ENCODE data around the gene ETV2.
"Not testable (repeated sequence)": the region's sequence is repeated elsewhere in the genome, so short reads cannot be mapped to it uniquely, and the experiment has no call there.

The ETV2 gene

DNA sequence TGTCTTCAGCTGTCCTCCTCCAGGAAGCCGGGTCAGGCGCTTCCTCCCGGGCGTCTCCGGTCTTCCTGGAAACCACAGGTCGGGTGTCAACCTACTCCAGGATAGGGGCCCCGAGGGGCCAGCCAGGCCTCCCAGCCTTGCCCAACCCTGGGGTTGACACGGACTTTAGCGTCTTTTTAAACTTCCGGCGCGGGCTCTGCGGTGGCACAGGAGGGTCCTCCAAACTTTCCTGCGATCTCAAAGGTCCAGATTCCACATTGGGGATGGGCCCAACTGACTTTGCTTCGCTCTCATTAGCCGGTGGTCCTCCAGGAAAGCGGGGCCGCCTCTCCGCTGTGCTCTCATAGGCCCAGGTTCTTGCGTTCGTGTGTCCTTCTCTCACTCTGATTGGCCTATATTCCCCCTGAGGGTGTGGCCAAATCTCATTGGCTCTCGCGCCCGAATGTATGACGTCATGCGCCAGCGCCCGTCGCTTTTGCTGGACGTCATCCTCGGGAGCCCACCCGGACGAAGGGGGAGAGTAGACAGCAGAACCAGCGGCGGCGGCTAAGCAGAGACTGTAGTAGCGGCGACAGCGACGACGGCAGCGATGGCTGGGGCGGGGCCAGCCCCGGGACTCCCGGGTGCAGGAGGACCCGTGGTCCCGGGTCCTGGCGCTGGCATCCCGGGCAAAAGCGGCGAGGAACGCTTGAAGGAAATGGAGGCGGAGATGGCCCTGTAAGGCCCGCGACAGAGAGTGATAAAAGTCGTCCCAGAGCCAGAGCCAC, 12.8 kb upstream of the ETV2 start, which contains the start of gene RBM42:
Gene RBM42, plus strand, starts transcription at position 472 of the 767 bp plus-strand sequence. Its CDS starts 118 bp downstream, at position 590.
- DNase-seq = peak; percentile 97

DNA sequence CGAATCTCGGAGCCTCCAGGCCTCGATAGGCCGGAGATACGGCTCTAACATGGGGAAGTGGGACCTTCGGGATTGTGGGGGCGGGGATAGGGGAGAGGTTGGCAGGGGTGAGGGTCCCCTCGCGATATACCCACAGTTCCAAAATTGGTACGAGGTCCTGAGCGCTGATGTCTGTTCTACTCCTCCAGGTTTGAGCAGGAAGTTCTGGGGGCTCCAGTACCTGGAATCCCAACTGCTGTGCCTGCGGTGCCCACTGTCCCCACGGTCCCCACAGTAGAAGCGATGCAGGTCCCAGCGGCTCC, 12.3 kb upstream of the ETV2 start:
- no peak for DNase-seq

DNA sequence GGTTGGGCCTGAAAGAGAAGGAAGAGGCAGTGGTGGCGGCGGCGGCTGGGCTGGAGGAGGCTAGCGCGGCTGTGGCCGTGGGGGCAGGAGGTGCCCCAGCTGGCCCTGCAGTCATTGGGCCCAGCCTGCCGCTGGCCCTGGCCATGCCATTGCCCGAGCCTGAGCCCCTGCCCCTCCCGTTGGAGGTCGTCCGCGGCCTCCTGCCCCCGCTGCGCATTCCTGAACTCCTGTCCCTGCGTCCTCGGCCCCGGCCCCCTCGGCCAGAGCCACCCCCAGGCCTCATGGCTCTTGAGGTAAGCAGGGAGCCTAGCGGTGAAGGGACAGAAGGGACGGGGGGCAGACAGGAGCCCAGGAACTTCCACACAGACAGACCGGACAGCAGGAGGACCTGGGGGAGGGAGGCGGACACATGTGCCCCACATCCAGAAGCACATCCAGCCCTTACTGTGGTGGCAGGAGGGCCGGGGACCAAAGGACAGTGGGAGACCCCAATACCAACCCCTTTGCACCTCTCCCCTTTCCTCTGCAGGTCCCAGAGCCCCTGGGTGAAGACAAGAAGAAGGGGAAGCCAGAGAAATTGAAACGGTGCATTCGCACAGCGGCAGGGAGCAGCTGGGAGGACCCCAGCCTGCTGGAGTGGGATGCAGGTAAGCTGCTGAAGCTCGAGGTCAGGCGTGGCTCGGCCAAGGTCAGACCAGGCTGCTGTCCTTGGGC, 7.7 kb upstream of the ETV2 start:
- no peak for DNase-seq

DNA sequence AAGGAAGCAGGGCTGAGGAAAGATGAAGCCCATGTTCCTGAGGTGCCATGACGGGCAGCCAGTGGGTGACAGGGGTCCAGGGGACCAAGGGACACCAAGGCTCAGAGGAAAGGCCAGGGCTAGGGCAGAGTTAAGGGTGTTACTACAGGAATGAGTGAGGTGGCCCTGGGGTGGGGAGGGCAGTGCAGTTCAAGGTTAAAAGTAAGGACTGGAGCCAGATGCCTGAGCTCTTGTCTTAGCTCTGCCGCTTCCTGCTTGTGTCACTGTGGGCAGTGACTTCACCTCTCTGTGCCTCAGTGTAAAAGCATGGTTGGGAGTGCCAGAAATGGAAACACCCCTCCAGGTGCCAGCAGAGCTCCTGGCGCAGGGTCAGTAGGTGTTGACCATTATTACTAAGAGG, 4.9 kb upstream of the ETV2 start:
- no peak for DNase-seq

DNA sequence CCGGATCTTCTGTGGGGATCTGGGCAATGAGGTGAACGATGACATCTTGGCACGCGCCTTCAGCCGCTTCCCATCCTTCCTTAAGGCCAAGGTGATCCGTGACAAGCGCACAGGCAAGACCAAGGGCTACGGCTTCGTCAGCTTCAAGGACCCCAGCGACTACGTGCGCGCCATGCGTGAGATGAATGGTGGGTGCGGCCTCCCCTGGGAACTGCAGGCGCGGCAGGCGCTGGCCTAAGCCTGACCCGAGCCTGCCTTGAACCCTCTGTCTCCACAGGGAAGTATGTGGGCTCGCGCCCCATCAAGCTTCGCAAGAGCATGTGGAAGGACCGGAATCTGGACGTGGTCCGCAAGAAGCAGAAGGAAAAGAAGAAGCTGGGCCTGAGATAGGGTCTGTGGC, 4.4 kb upstream of the ETV2 start:
- no peak for DNase-seq

DNA sequence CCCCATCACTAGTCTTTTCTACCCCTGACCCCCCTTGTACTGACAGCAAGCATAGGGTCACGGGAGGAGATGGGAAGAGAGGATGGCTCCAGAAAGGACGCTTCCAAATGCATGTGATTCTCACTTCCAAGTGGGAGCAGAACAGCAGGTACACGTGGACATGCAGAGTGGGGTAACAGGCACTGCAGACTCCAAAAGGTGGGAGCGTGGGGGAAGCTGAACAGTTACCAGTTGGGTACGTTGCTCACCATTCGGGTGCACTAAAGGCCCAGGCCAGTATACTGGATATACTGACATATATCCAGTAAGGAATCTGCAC, 2.3 kb upstream of the ETV2 start:
- DNase-seq = no peak

DNA sequence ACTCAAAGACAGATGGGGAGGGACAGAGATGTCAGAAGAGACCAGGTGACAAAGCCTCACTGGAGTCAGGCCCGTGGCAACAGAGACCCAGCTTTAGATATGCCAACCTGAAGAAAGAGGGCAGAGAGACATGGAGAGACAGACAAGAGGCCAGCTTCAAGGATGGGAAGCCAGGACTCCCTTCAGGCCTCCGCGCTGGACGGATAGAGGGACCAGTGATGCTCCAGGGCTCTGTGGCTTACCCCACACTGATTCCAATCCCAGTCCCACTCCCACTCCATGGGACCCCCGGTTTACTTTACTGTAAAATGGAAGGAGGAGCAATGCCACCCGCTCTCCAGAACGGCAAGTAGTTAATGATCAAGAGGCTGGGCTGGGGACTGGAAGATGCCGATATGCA, 1.7 kb upstream of the ETV2 start:
- DNase-seq = no peak

DNA sequence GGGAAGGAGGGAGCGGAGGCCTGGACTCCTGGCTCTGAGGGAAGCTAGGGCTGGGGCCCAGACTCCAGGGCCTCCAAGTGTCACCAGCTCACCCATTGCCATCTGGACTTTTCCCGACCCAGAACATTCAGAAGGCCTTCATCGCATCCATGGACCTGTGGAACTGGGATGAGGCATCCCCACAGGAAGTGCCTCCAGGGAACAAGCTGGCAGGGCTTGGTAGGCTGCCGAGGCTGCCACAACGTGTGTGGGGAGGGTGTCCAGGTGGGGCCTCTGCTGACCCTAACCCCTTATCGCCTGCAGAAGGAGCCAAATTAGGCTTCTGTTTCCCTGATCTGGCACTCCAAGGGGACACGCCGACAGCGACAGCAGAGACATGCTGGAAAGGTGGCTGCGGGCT, 767 bp downstream of the ETV2 start:
- DNase-seq = no peak

DNA sequence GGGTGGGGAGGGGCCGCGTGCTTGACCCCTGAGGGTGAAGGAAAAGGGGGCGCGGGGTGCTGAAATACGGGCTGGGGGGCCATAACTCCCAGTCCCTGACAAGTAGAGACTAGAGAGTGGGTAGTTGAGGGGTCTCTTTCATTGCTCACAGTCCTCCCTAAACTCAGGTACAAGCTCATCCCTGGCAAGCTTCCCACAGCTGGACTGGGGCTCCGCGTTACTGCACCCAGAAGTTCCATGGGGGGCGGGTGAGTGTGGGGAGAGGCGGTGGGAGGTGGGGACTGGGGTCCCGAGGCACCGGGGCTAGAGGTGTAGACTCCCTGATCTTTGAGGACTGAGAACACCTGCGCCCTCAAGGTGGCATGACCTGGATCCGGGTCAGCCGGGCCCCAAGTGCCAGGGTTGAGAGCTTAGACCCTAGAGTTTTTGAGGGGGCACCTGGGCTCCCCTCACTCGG, 1.3 kb downstream of the ETV2 start:
- DNase-seq = no peak

DNA sequence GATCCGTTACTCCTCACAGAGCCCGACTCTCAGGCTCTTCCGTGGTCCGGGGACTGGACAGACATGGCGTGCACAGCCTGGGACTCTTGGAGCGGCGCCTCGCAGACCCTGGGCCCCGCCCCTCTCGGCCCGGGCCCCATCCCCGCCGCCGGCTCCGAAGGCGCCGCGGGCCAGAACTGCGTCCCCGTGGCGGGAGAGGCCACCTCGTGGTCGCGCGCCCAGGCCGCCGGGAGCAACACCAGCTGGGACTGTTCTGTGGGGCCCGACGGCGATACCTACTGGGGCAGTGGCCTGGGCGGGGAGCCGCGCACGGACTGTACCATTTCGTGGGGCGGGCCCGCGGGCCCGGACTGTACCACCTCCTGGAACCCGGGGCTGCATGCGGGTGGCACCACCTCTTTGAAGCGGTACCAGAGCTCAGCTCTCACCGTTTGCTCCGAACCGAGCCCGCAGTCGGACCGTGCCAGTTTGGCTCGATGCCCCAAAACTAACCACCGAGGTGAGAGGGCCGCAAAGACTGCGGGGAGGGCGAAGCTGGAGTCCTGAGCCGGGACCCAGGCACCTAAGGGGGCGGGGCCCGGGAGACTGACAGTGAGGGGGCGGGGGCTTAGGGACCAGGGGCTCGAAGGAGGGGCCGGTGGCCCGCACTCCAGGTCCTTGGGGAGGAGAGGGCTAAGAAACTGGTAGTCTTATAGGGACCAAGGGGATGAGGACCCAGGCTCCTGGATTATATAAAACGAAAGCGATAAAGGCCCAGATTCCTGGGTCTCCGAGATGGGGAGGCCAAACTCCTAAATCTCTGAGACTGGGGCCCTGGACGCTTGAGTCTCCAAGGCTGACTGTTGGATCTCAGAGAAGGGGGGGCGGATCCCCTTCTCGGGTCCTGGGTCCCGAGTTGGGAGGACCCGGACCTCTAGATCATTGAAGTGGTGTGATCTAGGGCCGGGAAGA, 2.0 kb downstream of the ETV2 start:
- DNase-seq = peak; percentile 78

DNA sequence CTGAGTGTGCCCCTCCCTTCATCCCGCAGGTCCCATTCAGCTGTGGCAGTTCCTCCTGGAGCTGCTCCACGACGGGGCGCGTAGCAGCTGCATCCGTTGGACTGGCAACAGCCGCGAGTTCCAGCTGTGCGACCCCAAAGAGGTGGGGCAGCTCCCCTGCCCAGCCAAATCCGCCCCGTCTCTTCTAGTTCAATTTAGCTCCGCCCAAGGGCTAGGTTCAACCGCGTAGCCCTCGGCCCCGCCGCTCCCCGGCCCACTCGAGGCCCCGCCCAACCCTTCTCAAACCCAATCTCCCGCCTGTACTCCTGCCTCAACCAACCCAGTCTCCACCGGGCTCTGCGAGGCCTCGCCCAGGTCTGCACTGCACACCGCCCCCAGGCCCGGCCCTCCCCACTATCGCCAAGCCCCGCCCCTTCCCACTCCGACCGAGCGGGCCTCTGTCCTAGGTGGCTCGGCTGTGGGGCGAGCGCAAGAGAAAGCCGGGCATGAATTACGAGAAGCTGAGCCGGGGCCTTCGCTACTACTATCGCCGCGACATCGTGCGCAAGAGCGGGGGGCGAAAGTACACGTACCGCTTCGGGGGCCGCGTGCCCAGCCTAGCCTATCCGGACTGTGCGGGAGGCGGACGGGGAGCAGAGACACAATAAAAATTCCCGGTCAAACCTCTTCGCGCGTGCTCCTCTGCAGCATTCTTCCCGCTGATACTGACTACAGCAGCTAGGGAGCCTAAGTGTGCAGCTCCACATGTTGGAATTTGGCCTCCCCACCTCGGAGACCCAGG, 2.9 kb downstream of the ETV2 start:
- peak; percentile 98 for DNase-seq

DNA sequence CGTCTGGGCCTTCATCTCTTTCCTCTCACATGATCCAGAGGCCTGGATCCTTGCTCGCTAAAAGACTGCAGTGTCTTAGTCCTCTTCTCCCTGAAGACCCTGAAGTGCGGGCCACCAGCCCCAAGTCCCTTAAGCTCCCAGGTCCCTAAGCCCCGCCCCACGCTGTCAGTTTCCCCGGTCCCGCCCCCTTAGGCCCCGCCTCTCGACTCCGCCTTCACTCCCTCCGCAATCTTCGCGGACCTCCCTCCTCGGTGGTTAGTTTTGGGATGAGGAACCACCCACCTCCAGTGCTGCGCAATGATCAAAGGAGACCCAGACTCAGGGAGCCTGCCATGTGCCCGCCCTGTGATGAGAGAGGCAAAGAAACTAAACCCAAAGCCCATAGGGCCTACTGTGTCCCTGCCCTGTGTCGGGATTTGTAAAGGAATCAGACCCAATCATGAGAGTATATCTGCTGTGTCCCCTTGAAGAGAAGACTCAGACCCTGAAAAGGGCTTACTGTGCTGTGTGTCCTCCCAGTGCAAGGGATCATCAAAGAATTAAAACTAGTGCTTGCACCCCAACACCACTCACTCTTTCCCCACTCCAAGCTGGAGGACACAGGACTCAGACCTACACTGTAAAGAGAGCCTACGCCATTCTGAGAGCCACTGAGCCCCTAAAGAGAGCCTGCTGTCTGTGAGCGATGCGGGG, 3.6 kb downstream of the ETV2 start:
- DNase-seq = peak; percentile 85

DNA sequence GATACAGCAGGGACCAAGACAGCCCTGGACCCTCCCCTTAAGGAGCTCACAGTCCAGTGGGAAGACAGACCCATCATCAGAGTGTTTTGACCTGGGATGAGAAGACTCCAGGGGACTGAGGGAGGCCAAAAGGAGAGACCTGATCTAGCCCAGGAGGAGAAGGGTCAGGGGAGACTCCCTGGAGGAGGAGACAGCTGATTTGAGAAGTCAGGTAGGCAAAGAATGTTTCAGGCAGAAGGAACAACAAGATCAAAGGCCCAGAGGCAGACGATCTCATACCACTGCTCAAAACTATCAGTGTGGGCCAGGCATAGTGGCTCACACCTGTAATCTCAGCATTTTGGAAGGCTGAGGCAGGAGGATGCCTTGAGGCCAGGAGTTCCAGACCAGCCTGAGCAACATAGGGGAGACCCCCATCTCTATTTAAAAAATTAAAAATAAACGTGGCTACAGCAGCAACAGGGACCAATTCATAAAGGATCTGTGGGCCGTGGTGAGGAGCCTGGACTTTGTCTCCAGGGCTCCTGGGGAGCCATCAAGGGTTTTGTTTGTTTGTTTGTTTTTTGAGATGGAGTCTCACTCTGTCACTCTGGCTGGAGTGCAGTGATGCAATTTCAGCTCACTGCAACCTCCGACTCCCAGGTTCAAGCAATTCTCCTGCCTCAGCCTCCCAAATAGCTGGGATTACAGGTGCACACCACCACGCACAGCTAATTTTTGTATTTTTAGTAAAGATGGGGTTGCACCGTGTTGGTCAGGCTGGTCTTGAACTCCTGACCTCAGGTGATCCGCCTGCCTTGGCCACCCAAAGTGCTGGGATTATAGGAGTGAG, 4.4 kb downstream of the ETV2 start:
- no peak for DNase-seq

DNA sequence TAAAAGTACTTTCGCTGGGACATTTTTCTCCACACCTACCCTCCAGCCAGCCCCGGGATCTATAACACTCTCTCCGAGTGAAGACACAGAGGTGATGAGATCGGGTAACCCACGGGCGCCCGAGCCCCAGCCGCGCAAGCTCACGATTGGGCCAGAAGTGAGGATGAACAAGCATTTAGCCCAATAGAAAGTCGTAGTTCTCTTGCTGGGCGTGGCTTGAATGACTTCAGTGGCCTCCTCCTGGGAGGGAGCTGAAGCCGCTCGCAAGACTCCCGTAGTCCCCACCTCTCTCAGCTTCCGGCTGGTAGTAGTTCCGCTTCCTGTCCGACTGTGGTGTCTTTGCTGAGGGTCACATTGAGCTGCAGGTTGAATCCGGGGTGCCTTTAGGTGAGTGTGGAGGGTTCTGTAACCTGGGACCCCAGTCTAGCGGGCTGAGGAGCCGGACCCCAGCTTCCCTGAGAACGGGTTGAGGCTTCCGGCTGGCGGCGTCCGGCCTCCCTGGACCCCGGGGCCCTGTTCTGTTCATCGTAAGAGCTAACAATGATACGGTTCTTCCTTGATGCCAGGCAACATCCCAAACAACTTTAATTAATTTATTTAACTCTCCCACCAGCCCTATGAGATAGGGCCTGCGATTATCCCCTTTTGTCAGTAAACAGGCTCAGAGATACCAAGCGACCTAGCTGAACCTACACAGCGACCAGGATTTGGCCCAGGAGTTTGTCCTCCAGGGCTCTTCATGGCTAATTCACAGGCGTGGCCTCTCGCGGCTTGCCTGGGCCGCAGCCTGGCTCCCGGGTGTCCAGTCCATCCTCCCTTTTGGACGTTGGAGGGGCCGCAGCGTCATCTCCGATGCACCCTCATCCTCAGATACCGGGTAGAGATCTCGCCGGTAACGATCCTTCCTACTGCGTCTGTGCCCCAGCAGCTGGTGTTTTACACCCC, 6.7 kb downstream of the ETV2 start, which contains the start of gene COX6B1:
Gene COX6B1, plus strand, starts transcription at position 307 of the 945 bp plus-strand sequence. CDS start 2,921 bp downstream, outside the sequence.
- DNase-seq = peak; percentile 94

DNA sequence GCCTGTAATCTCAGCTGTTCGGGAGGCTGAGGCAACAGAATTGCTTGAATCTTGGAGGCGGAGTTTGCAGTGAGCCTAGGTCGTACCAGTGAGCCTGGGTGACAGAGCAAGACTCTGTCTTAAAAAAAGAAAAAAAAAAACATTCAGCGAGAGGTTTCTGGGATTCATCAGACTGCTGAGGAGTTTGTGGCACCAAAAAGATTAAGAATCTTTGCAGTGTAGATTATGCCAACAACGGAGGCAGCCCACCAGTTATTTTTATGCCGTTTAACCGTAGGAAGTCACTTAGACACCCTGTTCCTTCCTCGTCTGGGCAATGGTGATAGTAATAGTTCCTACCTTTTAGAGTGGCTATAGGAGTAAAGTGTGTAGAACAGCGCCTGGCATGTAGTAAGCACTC, 9.0 kb downstream of the ETV2 start:
- DNase-seq = no peak

DNA sequence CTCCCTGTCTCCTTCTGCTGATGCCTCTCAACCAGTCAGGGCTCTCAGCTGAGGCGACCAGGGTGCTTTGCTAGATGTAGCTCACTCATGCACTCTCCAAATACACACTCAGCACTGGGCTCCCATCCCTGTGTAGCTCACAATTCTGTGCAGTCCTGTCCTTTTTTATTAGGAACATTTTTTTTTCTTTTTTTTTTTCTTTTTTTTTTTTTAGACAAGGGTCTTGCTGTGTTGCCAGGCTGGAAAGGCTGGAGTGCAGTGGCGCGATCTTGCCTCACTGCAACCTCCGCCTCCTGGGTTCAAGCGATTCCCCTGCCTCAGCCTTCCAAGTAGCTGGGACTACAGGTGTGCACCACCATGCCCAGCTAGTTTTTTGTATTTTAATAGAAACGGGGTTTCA, 13.3 kb downstream of the ETV2 start:
- DNase-seq = not testable (repeated sequence)

DNA sequence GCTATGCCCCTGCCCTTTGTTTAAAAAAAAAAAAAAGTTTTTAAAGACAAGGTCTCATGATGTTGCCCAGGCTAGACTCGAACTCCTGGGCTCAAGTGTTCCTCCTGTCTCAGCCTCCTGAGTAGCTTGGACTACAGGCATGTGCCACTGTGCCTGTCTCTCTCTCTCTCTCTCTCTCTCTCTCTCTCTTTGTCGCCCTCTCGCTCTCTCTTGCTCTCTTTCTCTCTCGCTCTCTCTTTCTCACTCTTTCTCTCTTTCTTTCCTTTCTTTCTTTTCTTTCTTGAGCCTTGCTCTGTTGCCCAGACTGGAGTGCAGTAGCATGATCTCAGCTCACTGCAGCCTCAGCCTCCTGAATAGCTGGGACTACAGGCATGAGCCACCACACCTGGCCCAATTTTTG, 14.1 kb downstream of the ETV2 start:
- no peak for DNase-seq

DNA sequence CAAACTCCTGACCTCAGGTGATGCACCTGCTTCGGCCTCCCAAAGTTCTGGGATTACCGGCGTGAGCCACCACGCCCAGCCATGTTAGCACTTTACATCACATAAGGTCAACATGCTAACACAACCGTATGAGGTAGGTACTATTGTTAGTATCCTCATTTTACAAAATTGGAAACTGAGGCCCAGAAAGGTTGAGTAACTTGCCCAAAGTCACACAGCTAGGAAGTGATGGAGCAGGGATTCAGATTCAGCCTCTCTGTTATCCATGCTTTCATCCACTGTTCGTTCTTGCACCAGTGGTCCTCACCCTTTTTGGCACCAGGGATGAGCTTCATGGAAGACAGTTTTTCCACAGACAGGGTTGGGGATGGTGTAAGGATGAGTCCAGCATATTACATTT, 15.2 kb downstream of the ETV2 start:
- DNase-seq = no peak

DNA sequence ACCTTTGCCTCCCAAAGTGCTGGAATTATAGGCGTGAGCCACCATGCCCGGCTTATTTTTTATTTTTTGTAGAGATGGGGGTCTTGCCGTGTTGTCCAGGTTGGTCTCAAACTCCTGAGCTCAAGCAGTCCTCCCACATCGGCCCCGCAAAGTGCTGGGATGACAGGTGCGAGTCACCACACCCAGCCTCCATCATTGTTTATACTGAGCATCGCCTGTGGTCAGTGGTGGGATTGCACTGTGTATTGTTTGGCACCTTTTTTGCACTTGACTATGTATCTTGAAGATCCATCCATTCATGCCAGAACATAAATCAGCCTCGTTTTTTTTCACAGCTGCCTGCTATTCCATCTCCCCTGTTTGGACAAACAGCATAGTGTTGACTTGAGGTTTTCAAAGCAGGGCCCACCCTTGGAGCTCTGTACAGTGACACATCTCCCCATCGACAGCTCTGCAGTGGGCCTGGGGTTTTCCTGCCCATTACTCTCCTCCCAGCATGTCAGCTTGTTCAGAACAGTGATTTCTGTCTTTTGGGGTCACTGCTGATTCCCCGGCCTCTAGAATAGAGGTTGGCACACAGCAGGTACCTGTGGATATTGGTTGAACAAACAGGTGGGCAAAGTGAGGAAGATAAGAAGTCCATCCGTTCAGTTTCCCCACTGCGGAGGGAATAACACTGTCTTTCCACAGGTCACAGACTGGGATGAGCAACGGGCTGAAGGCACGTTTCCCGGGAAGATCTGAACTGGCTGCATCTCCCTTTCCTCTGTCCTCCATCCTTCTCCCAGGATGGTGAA, 16.6 kb downstream of the ETV2 start:
- no peak for DNase-seq

All from stimulated activated CD4-positive, alpha-beta T cell treated with anti-CD3 and anti-CD28 coated beads, Interleukin-1b, Interleukin-23, amount 100 ng/mL, for 48 hours (primary cell).